Fibroblast of pulmonary artery (primary cell): ENCODE data around the gene NIN.
"Not testable (repeated sequence)": the region's sequence is repeated elsewhere in the genome, so short reads cannot be mapped to it uniquely, and the experiment has no call there.

Experiments used
- DNase-seq: peaks from one replicate; pipeline ENCODE4 v3.0.0-alpha.2; 2010; ENCODE audit warnings: low read depth
- H3K4me3 ChIP-seq: replicated peaks from 2 replicates; pipeline ENCODE4 v1.5.1; 2011; ENCODE audit warnings: low read depth, mild to moderate bottlenecking, control low read depth, low read length, moderate library complexity
- TF ChIP-seq, protein P1 (sequence below): IDR thresholded peaks from 2 replicates; pipeline ENCODE4 v1.5.1; 2011; ENCODE audit warnings: mild to moderate bottlenecking, control low read depth, low read length, inconsistent platforms; ENCODE audit errors: missing control alignments

The NIN gene

DNA sequence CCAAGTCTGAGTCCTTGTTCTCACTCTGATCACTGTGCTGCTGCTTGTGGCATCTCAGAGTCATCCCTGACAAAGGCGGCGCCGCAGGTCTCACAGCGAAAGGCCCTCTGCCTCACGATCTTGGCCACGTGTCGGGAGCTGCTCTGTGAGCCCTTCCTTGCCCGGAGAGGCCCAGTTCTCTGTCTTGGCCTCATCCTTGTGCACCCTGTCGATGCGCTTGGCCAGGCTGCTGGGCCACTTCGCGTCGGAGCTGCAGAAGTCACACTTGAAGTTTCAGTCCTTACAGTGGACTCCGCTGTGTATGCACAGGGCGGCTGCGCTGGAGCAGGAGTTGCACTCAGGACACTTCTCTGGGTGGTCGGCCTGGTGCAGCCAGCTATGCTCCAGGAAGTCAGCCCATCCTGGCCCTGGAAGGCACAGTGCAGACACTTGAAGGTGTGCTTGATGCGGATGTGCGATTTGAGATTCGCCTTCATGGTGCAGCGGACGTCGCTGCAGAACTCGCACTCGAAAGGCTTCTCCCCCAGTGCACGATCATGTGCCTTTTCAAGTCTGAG lies 126.4 kb downstream of the NIN start:
- H3K4me3 ChIP-seq = no peak overlapping the region
- DNase-seq = no peak
- TF ChIP-seq, protein P1, sequence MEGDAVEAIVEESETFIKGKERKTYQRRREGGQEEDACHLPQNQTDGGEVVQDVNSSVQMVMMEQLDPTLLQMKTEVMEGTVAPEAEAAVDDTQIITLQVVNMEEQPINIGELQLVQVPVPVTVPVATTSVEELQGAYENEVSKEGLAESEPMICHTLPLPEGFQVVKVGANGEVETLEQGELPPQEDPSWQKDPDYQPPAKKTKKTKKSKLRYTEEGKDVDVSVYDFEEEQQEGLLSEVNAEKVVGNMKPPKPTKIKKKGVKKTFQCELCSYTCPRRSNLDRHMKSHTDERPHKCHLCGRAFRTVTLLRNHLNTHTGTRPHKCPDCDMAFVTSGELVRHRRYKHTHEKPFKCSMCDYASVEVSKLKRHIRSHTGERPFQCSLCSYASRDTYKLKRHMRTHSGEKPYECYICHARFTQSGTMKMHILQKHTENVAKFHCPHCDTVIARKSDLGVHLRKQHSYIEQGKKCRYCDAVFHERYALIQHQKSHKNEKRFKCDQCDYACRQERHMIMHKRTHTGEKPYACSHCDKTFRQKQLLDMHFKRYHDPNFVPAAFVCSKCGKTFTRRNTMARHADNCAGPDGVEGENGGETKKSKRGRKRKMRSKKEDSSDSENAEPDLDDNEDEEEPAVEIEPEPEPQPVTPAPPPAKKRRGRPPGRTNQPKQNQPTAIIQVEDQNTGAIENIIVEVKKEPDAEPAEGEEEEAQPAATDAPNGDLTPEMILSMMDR = no peak

DNA sequence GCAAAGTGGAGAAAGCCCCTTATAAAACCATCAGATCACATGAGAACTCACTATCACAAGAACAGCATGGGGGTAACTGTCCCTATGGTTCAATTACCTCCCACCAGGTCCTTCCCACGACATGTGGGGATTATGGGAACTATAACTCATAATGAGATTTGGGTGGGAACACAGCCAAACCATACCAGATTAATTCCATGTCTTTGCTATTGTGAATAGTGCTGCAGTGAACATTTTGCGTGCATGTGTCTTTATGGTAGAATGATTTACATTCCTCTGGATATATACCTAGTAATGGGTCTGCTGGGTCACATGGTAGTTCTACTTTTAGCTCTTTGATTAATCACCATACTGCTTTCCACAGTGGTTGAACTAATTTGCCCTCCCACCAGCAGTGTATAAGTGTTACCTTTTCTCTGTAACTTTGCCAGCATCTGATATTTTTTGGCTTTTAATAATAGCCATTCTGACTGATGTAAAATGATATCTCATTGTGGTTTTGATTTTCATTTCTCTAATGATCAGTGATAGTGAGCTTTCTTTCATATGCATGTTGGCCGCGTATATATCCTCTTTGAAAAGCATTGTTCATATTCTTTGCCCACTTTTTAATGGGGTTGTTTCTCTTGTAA lies 133.2 kb downstream of the NIN start:
- no peak for DNase-seq
- H3K4me3 ChIP-seq = no peak overlapping the region
- TF ChIP-seq, protein P1 = no peak

DNA sequence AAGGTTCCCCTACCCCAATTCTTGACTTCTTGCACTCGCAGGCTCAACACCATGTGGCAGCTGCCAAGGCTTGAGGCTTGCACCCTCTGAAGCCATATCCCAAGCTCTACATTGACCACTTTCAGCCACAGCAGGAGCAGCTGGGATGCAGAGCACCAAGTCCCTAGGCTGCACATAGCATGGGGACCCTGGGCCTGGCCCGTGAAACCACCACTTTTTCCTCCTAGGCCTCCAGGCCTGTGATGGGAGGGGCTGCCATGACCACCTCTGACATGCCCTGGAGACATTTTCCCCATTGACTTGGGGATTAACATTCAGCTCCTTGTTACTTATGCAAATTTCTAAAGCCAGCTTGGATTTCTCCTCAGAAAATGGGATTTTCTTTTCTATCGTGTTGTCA lies 136.7 kb downstream of the NIN start:
- H3K4me3 ChIP-seq, DNase-seq: not testable (repeated sequence)

DNA sequence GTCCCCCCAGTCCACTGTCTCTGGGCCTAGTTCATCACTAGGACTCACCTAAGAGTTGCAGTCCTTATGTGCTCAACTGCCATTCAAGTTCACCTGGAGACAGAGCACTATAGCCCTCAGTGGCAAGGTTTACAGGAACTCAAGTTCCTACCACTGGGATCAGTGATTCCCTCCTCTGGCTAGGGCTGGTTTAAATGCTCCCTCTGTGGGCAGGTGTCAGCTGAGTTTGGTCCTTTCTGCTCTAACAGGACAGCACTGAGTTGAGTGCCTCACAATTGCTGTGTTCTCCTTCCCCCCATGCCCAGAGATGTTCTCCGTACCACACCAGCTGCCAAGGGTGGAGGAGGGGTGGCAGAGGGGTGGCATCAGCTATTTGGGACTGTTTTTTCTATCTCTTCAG lies 142.1 kb downstream of the NIN start:
- TF ChIP-seq, protein P1 = no peak
- no peak for DNase-seq
- H3K4me3 ChIP-seq = no peak overlapping the region

DNA sequence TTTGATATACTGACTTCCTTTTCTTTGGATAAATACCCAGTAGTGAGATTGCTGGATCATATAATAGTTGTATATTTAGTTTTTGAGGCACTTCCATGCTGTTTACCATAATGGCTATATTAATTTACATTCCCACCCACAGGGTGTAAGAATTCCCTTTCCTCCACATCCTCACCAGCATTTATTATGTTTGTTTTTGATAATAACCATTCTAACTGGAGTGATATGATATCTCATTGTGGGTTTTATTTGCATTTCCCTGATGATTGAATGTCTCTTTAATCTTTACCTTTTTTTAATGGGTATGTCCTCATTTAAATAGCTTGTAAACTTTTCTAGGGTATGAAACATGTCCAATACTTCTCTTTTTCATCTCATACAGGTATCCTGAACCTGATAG lies 151.3 kb downstream of the NIN start:
- no peak overlapping the region for H3K4me3 ChIP-seq
- no peak for DNase-seq
- TF ChIP-seq, protein P1 = no peak

DNA sequence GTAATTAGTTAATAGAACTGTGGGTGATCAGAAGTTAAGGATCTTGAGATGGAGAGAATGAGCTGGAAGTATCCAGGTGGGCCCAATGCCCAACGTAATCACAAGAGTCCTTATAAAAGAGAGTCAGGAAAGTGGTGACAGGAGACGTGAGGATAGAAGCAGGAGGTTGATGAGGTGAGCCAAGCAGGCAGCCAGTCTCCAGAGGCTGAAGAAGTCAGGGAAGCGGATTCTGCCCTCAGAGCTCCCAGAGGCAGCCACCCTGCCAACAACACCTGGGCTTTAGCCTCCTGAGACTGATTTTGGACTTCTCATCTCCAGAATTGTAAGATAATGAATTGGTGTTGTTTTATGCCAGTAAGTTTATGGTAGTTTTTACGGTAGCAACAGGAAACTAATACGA lies 152.8 kb downstream of the NIN start:
- no peak overlapping the region for H3K4me3 ChIP-seq
- TF ChIP-seq, protein P1 = no peak
- DNase-seq = no peak

DNA sequence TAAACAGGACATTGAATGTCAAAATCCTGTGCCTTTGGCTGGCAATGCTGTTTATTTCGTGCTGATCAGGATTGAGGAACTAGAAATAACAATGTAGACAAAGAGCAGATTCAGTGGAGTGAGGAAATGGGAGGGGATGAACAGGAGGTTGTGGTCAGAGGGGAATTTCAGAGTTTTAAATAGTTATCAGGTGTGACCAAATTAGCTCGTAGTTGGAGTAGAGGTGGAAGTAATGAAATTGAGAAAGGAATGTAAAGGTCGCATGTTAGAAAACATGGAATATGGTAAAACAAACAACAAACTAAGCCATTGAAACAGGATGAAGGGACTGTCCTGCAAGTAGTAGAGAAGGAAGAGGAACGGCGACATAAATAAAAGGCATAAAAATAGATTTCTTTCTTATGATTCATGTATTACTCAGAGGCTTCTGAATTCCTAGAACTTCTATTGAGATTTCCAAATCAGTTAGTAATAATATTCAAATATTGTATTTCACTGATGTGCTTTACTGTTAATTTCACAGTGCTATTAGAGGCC lies 153.4 kb downstream of the NIN start:
- TF ChIP-seq, protein P1 = no peak
- peak; percentile 76 for DNase-seq
- H3K4me3 ChIP-seq = no peak overlapping the region
